HepG2 (cell line): ENCODE measurements around the gene SKP1. TPM values are rescaled to one million over a fixed set of nuclear protein-coding genes. Genes with fewer than 3 reads are reported as not detected.

ENCODE experiments used
- HDAC6 ChIP-seq: fragments of 200-600 bp; sonication (generic); IDR thresholded peaks from 2 replicates; pipeline ENCODE4 v1.7.0; 2017; ENCODE audit warnings: mild to moderate bottlenecking, antibody characterized with exemption, low read length, low read depth
- MATR3 ChIP-seq: sonication (generic); formaldehyde crosslinking; IDR thresholded peaks from 2 replicates; pipeline ENCODE4 v1.4.0; 2020; ENCODE audit warnings: missing genetic modification reagents
- NFE2L1 ChIP-seq: sonication (generic); formaldehyde crosslinking; IDR thresholded peaks from 2 replicates; pipeline ENCODE4 v1.4.0; 2020; ENCODE audit warnings: missing genetic modification reagents, mild to moderate bottlenecking, borderline replicate concordance
- NR2F2 ChIP-seq: IDR thresholded peaks from 2 replicates; pipeline ENCODE4 v1.6.1; 2012; ENCODE audit warnings: low read depth, inconsistent platforms, borderline replicate concordance
- SIN3B ChIP-seq: fragments of 150-350 bp; IDR thresholded peaks from 2 replicates; pipeline ENCODE4 v1.6.1; 2014; ENCODE audit warnings: low read length
- ZC3H4 ChIP-seq: sonication (generic); formaldehyde crosslinking; IDR thresholded peaks from 2 replicates; pipeline ENCODE4 v1.4.0; 2020; ENCODE audit warnings: missing genetic modification reagents, borderline replicate concordance
- ZNF432 ChIP-seq: sonication (generic); formaldehyde crosslinking; IDR thresholded peaks from 2 replicates; pipeline ENCODE4 v1.5.0; 2020; ENCODE audit warnings: missing genetic modification reagents, mild to moderate bottlenecking, borderline replicate concordance
- polyA plus RNA-seq, 8 experiments: library from polyadenylated mRNA; depleted of rRNA in 3 of 8; stranded (reverse) in 7 of 8; unstranded in 1 of 8; fragments of >200 nt; fragmentation: Illumina TruSeq in 4 of 8; extraction: Trizol in 4 of 8; gene quantifications; 2 replicates each; pipeline versions ENCODE4 v1.2.1 to v1.2.3, GENCODE V29; 2011 to 2016; ENCODE audit warnings: low read depth in 4 of 8, missing spikeins in 1 of 8, mixed read lengths in 1 of 8; ENCODE audit not compliant: insufficient read depth in 1 of 8
- total RNA-seq, 5 experiments: library from RNA; depleted of rRNA; stranded (reverse); fragments of >200 nt; fragmentation: Illumina TruSeq; extraction: Trizol; gene quantifications; 2 replicates each; pipeline ENCODE4 v1.2.3, GENCODE V29; 2016; ENCODE audit warnings: low read depth in 1 of 5
- TF ChIP-seq, protein P1 (sequence below): sonication (generic); formaldehyde crosslinking; IDR thresholded peaks from 2 replicates; pipeline ENCODE4 v1.4.0; 2020; ENCODE audit warnings: missing genetic modification reagents, low read depth, mild to moderate bottlenecking, borderline replicate concordance
- TF ChIP-seq, protein P2 (sequence below): sonication (generic); formaldehyde crosslinking; IDR thresholded peaks from 2 replicates; pipeline ENCODE4 v1.5.0; 2020; ENCODE audit warnings: missing genetic modification reagents
- TF ChIP-seq, protein P3 (sequence below): sonication (generic); formaldehyde crosslinking; conservative IDR thresholded peaks from 2 replicates; pipeline ENCODE4 v1.8.0; 2022; ENCODE audit warnings: low read depth, missing genetic modification reagents
- TF ChIP-seq, protein P4 (sequence below): sonication (generic); formaldehyde crosslinking; IDR thresholded peaks from 2 replicates; pipeline ENCODE4 v1.8.0; 2022; ENCODE audit warnings: missing genetic modification reagents, low read depth, mild to moderate bottlenecking, borderline replicate concordance
- TF ChIP-seq, protein P5 (sequence below): IDR thresholded peaks from 2 replicates; pipeline ENCODE4 v1.6.1; 2016; ENCODE audit warnings: low read depth
- TF ChIP-seq, protein P6 (sequence below): sonication (generic); formaldehyde crosslinking; IDR thresholded peaks from one replicate; pipeline ENCODE4 v1.5.1; 2020; ENCODE audit warnings: mild to moderate bottlenecking, missing genetic modification reagents; ENCODE audit errors: not compliant biosample characterization

Gene SKP1
- total and polyA plus RNA-seq, 2 of the 13 experiments (the other 11 are each of a cell fraction or from before 2014, with no cell fraction given), result 134 to 340 TPM

DNA sequence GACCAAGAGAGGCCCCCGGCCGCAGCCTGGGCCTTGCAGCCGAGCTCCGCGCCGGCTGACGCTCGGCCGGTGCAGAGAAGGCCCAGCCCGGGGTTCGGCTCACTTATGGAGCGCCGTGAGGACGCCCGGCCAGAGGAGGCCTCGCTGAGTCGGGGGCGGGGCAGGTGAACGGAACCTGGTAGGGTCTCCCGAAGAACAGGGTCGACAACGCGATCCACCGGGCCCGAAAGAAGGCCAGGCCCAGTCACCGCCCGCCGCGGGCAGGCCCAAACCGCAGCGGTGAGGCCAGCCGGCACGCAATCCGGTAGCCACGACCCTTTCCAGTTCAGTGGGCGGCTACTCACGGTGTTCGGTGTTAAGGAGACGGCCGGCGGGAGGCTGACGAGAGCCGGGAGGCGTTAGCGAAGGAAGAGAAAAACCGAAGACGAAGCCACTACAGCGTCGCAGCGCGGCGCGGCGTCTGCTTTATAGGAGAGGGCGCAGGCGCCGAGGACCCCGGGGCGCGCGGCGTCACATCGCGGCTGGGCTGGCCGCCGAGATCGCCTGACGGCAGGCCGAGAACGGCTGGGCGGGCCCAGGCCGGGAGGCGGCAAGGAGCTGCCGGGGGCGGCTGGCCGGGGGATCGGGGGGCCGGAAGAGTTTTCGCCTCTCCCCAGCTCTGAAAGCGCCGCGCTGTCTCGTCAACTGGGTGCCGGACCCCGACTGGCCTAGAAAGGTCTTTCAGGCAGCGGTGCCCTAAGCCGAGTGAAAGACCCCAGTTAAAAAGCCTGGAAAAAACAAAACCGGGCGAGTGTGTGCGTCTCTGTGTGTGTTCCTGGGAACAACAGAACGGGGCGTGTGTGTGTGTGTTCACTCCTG is at the start of gene SKP1 (continued):
- TF ChIP-seq, protein P1, sequence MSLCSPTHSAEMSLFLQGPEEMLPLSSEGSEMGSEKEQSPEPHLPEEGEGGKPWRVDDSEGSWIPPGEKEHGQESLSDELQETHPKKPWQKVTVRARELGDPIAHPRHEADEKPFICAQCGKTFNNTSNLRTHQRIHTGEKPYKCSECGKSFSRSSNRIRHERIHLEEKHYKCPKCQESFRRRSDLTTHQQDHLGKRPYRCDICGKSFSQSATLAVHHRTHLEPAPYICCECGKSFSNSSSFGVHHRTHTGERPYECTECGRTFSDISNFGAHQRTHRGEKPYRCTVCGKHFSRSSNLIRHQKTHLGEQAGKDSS (CRISPR knock-in tag), result peak; percentile 83; the same call in 1 of the 2 replicates
- peak; percentile 83; the same call in 1 of the 2 replicates for TF ChIP-seq NFE2L1 (CRISPR knock-in tag)
- TF ChIP-seq NR2F2, result no peak
- TF ChIP-seq, protein P2, sequence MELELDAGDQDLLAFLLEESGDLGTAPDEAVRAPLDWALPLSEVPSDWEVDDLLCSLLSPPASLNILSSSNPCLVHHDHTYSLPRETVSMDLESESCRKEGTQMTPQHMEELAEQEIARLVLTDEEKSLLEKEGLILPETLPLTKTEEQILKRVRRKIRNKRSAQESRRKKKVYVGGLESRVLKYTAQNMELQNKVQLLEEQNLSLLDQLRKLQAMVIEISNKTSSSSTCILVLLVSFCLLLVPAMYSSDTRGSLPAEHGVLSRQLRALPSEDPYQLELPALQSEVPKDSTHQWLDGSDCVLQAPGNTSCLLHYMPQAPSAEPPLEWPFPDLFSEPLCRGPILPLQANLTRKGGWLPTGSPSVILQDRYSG (CRISPR knock-in tag), result peak; percentile 95; the same call in 1 of the 2 replicates
- no peak for TF ChIP-seq ZC3H4
- TF ChIP-seq, protein P3, sequence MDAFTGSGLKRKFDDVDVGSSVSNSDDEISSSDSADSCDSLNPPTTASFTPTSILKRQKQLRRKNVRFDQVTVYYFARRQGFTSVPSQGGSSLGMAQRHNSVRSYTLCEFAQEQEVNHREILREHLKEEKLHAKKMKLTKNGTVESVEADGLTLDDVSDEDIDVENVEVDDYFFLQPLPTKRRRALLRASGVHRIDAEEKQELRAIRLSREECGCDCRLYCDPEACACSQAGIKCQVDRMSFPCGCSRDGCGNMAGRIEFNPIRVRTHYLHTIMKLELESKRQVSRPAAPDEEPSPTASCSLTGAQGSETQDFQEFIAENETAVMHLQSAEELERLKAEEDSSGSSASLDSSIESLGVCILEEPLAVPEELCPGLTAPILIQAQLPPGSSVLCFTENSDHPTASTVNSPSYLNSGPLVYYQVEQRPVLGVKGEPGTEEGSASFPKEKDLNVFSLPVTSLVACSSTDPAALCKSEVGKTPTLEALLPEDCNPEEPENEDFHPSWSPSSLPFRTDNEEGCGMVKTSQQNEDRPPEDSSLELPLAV, result no peak
- TF ChIP-seq, protein P4, sequence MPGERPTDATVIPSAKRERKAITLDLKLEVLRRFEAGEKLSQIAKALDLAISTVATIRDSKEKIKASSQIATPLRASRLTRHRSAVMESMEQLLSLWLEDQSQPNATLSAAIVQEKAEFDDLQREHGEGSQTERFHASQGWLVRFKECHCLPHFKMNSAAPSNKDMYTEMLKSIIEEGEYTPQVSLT (CRISPR knock-in tag), result no peak
- peak; percentile 94; the same call in 1 of the 2 replicates for TF ChIP-seq HDAC6
- no peak for TF ChIP-seq MATR3 (CRISPR knock-in tag)
- 0 out of 2 replicates have a peak, but pooled peaks have one; percentile 35 for TF ChIP-seq SIN3B
- TF ChIP-seq, protein P5, sequence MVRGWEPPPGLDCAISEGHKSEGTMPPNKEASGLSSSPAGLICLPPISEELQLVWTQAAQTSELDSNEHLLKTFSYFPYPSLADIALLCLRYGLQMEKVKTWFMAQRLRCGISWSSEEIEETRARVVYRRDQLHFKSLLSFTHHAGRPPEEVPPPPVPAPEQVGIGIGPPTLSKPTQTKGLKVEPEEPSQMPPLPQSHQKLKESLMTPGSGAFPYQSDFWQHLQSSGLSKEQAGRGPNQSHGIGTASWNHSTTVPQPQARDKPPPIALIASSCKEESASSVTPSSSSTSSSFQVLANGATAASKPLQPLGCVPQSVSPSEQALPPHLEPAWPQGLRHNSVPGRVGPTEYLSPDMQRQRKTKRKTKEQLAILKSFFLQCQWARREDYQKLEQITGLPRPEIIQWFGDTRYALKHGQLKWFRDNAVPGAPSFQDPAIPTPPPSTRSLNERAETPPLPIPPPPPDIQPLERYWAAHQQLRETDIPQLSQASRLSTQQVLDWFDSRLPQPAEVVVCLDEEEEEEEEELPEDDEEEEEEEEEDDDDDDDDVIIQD (CRISPR knock-in tag), result no peak
- TF ChIP-seq, protein P6, sequence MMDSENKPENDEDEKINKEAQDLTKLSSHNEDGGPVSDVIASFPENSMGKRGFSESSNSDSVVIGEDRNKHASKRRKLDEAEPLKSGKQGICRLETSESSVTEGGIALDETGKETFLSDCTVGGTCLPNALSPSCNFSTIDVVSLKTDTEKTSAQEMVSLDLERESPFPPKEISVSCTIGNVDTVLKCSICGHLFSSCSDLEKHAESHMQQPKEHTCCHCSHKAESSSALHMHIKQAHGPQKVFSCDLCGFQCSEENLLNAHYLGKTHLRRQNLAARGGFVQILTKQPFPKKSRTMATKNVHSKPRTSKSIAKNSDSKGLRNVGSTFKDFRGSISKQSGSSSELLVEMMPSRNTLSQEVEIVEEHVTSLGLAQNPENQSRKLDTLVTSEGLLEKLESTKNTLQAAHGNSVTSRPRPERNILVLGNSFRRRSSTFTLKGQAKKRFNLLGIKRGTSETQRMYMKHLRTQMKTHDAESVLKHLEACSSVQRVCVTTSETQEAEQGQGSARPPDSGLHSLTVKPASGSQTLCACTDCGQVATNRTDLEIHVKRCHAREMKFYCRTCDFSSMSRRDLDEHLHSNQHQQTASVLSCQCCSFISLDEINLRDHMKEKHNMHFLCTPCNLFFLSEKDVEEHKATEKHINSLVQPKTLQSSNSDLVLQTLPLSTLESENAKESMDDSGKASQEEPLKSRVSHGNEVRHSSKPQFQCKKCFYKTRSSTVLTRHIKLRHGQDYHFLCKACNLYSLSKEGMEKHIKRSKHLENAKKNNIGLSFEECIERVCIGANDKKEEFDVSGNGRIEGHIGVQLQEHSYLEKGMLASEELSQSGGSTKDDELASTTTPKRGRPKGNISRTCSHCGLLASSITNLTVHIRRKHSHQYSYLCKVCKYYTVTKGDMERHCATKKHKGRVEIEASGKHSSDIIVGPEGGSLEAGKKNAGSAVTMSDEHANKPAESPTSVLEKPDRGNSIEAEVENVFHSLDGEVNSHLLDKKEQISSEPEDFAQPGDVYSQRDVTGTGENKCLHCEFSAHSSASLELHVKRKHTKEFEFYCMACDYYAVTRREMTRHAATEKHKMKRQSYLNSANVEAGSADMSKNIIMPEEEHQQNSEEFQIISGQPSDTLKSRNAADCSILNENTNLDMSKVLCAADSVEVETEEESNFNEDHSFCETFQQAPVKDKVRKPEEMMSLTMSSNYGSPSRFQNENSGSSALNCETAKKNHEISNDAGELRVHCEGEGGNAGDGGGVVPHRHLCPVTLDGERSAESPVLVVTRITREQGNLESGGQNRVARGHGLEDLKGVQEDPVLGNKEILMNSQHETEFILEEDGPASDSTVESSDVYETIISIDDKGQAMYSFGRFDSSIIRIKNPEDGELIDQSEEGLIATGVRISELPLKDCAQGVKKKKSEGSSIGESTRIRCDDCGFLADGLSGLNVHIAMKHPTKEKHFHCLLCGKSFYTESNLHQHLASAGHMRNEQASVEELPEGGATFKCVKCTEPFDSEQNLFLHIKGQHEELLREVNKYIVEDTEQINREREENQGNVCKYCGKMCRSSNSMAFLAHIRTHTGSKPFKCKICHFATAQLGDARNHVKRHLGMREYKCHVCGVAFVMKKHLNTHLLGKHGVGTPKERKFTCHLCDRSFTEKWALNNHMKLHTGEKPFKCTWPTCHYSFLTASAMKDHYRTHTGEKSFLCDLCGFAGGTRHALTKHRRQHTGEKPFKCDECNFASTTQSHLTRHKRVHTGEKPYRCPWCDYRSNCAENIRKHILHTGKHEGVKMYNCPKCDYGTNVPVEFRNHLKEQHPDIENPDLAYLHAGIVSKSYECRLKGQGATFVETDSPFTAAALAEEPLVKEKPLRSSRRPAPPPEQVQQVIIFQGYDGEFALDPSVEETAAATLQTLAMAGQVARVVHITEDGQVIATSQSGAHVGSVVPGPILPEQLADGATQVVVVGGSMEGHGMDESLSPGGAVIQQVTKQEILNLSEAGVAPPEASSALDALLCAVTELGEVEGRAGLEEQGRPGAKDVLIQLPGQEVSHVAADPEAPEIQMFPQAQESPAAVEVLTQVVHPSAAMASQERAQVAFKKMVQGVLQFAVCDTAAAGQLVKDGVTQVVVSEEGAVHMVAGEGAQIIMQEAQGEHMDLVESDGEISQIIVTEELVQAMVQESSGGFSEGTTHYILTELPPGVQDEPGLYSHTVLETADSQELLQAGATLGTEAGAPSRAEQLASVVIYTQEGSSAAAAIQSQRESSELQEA, result no peak
- no peak for TF ChIP-seq ZNF432 (CRISPR knock-in tag)
